Measurements from ENCODE around the gene UGT1A10.

The UGT1A10 gene

DNA sequence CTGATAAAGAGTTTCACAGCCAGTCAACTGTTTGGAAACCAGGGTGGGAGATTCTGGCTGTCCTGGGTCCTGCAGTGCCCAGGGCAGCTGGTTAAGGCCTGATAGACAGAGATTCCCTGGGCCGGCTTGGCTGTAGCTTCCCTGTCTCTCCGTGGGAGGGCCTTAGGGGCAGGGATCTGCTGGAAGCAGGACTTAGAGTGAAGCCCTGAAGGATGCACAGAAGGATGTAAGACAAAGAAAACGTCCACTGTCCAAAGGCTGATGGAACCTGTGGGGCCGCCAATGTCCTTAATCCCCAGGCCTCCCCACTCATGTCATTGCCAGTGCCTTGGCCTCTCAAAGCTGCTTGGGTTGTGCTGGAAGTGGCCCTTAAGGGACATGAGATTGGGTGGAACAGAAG is 174.8 kb downstream of the UGT1A10 start:
- no peak for DNase-seq

DNA sequence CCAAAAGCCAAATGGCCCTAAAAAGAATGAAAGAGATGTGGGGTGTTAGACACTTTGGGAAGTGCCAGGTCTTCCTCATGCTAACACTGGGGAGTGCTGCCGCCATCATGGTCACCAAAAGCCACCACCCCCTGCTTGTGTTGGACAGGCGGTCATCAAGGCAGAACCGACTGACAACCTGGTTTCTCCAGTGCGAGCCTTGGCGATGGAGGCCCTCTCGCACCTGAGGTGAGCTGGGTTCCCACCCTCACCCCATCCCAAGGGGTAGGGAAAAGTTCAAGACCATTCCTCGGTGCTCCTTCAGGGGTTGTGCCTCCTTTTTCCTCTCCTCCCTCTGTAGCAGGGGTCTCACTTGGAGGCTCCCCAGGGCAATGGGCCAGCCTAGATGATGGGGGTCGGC is 175.5 kb downstream of the UGT1A10 start:
- no peak for DNase-seq

DNA sequence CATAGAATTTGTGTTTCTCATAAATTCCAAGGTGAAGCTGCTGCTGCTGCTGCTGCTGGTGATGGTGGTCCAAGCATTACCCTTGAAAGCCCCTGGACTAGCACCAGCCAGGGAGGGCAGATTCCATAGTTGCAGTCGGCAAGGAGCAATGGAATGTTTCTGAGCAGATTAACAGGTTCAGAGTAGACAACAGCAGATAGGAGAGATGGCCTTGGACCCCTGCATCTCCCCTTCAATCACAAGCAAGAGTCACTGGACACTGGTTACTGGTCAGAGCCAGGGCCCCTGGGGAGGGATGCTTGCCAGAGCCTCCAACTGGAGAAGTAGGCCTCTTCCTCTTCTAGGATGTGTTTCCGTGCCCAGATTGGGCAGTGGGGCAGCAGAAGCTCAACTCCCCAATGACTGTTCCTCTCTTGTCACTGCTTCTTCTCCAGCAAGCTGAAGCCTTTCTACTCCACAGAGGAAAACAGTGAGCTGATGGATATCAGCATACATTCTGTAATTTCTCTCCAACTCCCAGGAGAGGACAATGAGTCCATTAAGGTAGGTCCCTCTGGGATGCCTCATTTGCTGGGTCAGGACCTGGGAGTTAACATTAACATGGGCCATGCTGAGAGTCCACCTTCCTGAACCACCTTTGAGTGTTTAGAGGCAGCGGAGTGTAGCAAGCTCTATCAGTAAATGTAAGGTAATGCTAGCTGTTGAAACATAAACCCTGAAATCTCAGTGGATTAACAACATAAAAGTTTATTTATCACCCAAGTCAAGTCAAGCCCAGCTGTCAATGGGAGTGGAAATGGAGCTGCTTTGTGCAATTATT is 177.2 kb downstream of the UGT1A10 start:
- no peak for DNase-seq

DNA sequence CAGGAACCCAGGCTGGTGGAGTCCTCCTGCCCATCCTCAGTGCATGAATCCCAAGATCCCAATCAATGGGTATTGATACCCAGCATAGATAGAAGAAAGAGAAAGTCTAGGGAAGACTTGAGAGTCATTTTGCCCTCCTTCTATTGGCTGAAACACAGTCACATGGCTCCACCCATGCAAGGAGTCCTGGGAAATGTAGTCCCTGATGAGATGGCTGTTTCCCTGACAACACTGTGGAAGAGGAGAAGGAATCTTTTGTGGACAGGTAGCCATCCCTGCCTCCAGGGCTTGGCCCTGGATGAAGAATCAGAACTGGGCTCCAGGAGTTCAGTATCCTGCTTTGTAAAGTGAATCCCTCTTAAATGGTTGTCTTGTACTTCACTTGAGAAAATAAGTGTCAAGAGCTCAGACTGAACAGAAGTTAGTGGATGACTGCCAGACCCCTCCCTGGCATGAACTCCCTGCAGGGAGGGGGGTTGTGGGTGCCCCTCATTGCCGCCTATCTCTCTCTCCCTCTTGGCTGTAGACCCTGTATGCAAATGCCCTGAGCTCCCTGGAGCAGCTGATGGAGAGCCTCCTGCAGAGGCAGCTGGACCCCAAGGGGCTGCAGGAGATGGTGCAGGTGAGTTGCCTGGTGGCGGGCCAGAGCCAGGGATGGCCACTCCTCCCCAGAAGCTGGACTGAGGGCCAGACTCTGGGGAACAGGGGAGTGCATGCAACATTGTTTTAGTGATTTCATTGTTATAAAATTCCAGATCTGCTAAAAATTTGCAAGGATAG is 178.0 kb downstream of the UGT1A10 start:
- DNase-seq = no peak

DNA sequence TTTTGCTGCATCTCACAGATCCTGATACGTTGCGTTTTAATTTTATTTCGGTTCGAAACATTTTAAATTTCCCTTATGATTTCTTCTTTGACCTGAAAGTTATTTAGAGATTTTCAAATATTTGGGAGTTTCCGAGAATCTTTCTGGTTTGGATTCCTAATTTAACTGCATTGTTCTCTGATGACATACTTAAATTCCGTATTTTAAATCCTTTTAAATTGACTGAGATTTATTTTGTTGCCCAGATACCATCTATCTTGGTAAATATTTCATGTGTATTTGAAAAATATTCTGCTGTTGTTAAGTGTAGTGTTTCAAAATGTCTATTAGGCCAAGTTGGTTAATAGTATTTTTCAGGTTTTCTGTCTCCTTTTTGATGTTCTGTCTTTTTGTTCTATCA is 179.6 kb downstream of the UGT1A10 start:
- no peak for DNase-seq

DNA sequence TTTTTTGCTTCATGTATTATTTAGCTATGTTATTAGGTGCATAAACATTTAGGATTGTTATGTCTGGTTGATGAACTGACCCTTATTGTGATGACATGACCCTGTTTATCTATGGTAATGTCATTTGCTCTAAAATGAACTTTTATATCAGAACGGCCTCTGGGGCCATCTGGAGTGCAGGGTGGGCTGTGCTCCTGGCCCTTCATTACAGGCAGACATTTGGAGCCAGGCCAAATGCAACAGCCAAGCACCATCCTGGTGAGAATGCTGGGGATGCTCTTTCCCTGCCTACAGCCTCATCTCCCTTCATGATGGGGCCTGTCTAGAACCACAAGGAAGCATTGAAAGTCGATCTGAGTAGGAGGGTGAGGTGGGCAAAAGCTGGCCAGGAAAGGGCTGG is 180.1 kb downstream of the UGT1A10 start:
- DNase-seq = no peak

DNA sequence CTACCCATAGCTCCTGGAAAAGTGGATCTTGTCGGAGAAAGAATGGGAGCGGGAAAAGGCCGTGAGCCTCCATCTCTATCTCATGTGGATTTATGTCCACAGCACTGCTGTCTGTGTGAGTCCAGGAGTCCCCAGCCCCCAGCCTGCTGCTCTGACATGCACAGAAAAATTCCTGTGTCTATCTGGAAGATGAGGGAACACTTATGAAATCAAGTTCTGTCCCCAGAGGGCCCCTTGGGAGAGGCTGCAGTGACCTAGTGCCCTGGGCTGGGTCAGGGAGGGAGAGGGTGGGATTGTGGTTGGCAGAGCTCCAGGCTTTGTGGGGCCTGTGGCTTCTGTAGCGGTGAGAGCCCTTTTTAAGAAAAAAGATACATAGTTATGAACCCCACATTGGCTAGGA is 180.5 kb downstream of the UGT1A10 start:
- DNase-seq = no peak

DNA sequence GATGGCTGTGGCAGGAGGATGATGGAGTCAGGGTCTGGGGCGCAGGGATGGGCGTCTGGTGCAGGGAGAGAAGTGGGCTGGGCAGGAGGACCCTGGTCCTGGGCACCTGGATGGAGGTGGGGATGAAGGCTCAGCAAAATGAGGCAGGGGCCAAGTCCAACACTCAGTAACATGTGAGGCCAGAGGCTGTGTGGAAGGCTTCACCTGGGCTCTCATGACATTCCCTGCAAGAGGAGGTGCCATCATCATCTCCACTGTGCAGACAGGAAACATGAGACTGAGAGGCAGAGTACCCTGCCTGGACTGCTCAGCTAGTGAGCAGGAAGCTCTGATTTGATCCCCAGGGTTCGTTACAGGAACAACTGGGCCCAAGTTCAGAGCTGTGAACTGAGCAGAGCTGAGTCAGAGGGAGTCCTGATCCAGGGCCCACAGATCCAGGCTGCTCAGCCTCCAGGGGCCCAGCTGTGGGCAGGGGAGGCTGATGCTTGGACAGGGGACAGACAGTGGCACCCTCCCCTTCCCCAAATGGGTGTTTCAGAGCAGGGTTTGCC is 181.2 kb downstream of the UGT1A10 start:
- no peak for DNase-seq

DNA sequence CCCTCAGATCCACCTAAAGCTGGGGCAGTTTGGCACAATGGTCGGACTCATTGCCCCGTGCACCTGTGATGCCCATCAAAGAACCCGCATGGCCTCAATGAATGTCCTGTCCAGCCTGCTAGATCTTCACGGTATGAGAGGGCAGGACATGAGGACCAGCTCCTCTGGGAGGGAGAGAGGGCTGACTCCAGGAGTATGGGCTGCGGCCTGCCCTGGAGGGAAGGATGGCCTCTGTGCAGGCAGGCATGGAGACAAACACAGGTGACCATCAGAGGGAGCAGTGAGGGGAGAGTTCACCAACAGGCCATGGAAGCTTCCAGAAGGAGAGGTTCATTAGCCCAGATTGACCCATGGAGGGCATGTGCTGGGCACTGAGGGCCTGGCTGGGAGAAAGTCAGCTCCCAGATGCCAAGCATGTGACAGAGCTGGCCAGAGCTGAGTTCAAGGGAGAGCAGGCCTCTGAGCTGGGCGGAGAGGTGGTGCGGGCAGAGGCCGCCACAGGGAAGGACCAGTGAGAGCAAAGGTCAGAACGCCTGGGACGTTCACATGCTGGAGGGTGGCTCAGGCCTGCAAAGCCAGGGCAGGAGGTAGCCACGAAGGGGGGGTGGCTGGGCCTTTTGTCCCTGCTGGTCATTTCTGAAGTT is 181.9 kb downstream of the UGT1A10 start:
- DNase-seq = no peak

DNA sequence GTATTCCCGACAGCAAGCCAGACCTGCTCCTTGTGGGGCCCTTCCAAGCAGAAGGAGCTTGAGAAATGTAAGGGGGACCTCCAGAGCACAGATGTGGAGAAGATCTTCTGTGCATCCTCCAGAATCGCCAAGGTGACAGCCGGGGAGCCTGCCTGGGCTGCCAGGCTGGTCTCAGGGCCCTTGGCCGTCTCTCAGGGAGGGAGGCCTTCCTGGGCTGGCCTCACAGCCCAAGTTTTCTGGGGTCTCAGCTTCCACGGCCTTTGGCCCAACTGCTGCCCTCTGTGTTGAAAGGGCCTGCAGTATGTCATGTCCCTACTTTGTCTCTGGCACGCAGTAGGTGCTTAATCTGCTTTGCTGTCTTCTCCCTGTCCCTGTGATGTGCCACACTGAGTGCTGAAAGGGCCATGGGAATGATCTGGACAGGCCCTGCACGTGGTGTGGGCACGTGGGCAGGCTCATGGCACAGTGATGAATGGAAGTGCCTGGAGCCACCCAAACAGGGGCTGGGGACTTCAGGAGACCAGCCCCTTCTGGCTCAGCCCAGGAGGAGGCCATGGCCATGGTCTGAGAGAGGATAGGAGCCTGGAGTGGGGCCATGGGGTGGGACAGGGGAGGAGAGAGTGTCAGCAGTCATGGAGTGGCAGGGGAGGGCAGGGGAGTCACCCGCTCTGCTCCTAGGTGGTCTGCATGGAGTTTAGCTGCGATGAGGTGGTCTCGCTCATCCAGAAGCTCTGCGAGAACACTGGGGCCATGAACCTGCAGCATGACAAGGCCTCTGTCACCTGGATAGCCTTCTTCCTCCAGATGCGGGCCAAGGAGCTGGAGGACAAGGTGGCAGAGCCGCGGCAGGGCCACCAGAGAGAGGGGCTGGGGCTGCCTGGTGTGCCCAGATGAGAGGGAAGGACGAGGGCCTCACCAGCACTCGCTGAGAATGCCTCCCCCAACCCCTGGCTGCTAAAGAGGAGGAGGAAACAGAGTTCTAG is 182.7 kb downstream of the UGT1A10 start:
- no peak for DNase-seq

DNA sequence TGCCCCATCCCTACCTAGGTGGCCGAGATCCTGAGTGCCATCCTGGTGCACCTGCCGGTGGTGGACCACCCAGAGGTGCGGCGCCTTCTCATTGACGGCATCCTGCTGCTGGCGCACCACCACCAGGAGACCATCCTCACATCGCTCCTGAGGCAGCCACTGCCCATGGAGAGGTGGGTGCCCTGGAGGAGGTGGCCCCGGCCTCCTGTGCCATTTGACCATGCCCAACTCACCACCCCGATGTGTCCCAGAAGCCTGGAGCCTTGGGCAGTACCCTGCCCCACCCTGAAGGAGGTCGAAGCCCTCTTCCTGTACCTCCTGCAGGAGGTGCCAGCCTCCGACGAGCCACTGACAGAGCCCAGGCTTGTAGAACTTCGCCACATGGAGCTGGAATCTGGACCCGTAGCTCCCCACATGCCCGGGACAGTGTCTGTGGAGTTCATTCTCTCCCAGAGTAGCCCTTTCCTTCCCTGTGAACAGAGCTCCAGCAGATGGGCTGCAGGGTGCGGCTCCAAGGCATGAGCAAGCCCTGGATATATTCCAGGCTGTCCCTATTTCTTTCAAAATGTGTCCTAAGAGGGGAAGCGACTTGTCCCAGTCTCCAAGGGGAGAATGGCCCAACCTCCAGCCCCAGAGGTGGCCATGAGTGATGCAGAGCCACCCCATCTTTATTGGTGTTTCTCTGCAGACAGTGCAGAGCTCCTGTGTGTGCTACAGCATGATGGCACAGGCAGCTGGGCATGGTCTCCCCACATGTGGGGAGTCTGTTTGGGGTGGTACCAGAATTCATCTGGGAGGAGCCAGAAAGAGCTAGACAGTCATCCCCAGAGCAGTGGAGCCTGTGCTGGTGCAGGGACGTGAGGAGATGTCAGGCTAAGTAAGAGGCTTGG is 183.9 kb downstream of the UGT1A10 start:
- DNase-seq = no peak

DNA sequence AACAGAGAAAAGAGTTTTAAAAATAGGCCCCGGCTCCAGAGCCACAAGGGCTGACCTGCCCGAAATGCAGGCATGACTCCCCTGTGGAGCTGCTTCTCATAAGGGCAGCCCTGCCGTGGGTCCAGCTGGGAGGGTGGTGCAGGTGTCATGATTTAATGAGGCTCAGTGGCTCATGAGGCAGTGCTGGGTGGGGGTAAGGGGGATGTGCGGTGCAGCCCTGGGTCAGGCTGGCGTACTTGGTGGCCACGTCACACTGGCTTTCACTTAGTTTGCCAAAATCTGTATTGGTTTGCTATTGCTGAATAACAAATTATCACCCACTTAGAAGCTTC is 184.5 kb downstream of the UGT1A10 start:
- DNase-seq = no peak

DNA sequence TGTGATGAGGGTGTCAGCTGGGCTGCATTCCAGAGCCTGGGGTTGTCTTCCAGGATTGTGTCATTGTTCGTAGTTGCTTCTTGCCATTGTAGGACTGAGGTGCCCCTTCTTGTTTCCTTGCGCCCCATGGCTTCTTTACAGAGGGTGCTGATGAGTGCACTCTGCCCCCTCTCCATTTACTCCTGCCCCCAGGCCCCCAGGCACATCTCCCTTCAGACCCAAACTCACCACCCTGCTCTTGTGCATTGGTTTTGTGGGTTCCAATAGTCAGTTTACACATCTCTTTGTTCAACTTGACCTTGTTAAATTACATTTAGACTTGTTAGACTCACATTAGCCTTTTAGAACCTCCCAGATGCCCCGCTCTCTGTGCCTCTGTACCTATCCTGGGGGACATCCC is 184.9 kb downstream of the UGT1A10 start:
- DNase-seq = no peak

DNA sequence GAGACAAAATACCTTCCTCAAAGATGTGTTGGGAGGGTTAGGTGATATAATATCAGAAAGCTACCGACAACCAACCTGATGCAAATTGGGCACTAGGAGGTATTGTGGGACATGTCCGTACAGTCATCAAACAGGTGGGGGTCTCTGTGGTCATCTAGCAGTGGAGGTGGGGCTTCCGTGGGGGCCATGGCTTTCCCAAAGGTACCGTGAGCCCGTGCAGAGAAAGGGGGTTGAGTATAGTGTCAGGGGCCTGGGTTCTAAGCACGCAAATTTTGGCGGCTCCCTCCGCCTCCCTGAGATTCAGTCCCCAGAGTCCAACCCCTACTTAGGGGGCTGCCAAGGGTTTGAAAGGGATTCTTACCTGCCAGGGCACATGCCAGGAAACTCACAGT is 185.5 kb downstream of the UGT1A10 start:
- no peak for DNase-seq

DNA sequence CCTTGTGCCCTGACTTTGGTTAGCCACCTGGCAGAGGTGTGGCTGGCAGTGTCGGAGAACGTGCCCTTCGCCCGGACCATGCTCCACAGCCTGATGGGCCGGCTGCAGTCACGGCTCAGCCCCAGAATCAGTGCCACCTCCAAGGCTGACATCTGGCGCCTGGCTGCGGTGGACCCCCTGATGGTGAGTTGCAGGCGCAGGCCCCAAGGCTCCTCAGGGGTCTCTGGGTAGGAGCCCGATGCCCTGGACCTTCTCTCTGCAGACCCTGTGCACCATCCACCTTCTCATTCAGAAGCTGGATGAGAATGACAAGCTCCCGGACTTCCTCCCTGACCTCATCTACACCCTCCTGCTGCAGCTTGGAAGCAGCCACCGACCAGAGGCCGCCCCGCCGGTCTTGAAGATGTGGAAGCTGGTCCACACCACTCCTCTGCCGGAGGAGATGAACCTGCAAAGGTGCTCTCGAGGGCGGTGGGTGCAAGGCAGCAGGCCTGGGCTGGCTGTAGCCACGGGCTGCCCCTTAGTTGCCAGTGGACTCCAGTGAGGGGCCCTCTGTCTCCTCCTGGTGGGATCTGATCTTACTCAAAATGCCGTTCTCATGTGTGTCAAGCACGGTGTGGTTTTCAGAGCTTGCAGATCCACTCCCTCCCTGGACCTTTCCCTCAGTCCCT is 186.0 kb downstream of the UGT1A10 start:
- no peak for DNase-seq

Data from NCI-H510A (cell line).